Aortic smooth muscle cell (primary cell): ENCODE data around the gene SLC9A5. TPM values are rescaled to one million over a fixed set of nuclear protein-coding genes. Genes with fewer than 3 reads are reported as not detected.

ENCODE experiments used
- total RNA-seq: library from RNA; depleted of rRNA; stranded (reverse); fragments of >200 nt; gene quantifications from 2 replicates; pipeline ENCODE4 v1.2.3, GENCODE V29; 2014

SLC9A5 gene, protein sequence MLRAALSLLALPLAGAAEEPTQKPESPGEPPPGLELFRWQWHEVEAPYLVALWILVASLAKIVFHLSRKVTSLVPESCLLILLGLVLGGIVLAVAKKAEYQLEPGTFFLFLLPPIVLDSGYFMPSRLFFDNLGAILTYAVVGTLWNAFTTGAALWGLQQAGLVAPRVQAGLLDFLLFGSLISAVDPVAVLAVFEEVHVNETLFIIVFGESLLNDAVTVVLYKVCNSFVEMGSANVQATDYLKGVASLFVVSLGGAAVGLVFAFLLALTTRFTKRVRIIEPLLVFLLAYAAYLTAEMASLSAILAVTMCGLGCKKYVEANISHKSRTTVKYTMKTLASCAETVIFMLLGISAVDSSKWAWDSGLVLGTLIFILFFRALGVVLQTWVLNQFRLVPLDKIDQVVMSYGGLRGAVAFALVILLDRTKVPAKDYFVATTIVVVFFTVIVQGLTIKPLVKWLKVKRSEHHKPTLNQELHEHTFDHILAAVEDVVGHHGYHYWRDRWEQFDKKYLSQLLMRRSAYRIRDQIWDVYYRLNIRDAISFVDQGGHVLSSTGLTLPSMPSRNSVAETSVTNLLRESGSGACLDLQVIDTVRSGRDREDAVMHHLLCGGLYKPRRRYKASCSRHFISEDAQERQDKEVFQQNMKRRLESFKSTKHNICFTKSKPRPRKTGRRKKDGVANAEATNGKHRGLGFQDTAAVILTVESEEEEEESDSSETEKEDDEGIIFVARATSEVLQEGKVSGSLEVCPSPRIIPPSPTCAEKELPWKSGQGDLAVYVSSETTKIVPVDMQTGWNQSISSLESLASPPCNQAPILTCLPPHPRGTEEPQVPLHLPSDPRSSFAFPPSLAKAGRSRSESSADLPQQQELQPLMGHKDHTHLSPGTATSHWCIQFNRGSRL
- total RNA-seq = 0.31 and 0.66 TPM in 2 replicates

DNA sequence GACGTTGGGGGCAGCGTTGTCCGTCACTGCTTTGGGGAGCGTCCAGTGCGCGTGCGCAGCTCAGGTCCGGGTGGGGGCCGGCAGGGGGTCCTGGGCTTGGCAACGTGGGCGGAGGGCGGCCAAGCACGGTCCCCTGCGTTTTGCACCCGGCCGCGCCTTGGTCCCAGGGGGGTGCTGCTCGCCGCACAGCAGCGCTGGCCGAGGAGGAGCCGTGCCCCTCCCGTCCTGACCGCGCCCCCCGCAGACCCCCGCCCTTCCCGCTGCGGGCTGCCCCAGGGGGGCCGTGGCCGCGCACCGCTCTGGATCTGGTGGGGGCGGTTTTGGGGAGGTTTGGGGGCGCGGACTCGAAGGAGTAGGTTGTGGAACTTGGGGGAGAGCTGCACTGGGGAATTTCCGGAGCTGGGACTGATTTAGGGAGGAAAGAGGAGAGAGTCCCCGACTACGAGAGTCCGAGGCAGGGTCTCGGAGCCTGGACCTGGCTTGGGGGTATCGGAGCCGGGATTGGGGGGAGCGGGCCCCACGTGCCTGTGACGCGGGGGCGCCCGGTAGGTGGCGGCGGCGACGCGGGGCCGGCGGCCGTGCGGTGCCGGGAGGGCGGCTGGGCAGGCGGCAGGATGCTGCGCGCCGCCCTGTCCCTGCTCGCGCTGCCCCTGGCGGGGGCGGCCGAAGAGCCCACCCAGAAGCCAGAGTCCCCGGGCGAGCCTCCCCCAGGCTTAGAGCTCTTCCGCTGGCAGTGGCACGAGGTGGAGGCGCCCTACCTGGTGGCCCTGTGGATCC, at the start of gene SLC9A5:
Gene SLC9A5 (plus strand): TSS at position 579 of the 777 bp plus-strand sequence. CDS start 36 bp downstream, at position 615.

GRCh38 chr16:67199011-67199807, 49.6 kb upstream of the SLC9A5 start, which contains the start of gene ELMO3:
Gene ELMO3 (plus strand): TSS chr16:67199131. CDS start chr16:67199327, 196 bp downstream.

GRCh38 chr16:67226804-67227566, 21.8 kb upstream of the SLC9A5 start, which contains the start of gene TMEM208:
Gene TMEM208 (plus strand): TSS chr16:67227130. CDS start chr16:67227219, 89 bp downstream.

DNA sequence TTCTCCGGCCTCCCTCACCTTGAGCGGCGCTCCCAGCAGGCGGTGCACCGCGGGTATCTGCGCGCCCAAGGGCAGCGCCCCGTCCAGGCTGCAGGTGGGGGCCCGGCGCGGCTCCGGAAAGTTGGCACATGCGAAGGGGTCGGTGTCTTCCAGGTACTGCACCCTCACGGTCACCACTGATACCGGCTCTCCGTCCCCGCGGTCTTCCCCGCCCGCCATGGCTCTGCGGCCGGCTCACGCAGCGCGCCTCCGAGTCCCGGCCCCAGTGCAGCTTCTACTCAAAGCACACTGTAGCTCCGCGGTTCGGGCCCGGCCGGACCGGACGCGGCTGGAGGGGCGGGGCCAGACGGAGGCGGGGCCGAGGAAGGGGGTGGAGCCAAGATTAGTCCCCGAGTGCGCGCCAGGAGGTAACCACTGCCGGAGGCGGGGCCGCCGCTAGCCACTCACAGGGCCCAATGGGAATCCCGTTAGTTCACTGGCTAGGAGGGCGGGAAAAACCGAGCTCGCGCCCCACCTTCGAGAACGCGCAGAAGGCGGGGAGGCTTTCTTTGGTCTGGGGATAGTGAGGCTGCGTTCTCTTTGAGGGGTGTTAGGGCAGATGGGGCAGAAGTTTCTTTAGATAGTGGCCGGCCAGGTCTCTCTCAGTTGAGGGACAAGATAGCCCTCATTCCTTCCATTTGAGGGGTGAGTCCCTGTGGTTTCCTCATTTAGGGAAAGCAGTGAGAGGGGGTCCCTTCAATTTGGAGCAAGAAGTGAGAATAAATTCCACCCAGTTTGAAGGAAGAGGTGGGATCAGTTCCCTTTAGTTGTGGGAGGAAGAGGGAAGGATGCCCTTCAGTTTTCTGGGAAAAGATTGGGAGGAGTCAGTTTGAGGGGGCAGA, 1.3 kb upstream of the SLC9A5 start, which contains the start of gene FHOD1:
Gene FHOD1 (minus strand): TSS at position 290 of the 881 bp plus-strand sequence. CDS start 71 bp downstream, at position 219.

DNA sequence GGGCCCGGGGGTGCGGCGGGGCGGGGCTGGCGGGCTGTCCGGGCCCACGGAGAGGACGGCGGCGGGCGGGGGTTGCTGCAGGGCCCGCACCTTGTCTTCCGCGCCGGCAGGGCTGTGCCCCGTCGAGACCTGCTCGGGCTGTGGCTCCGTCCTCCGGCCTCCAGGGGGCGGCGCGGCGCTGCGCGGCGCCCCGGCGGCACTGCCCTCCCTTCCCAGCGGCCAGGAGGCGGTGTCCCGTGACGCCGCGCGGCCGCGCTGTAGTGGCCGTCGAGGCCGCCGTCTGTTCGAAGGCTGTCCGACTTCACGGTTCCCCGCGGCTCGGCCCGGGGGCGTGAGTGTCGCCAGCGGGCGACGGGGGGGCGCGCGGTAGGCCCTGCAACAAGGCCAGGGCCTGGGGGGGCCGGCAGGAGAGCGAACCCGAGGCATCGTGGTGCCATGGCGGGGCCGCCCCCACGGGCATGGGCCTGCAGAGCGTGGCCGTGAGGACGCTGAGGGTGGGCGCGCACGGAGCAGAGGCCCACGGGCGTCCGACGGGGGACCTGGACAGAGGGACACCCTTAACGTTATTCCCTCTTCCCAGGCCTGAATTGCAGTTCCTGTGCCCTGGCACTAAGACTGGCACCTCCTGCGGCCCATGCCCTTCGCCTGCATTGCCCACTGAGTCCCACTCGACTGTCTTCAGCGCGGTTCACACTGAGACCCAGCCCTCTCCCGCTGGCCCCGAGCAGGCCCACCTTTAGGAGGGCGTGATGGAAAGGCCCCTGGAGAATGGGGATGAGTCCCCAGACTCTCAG, 30.7 kb downstream of the SLC9A5 start, which contains the start of gene PLEKHG4:
Gene PLEKHG4 (plus strand): TSS at position 237 of the 794 bp plus-strand sequence. CDS start 513 bp downstream, at position 750.

Other genes starting within 250 kb of the SLC9A5 start
- gene CBFB, start 219.8 kb upstream of the SLC9A5 start, total RNA-seq = 142 and 160 TPM in 2 replicates
- gene PHAF1, start 139.0 kb upstream of the SLC9A5 start, total RNA-seq = 12.8 and 13.5 TPM in 2 replicates
- gene B3GNT9, start 98.0 kb upstream of the SLC9A5 start, total RNA-seq = 36.5 and 44.3 TPM in 2 replicates
- 15.9 and 18.1 TPM in 2 replicates for gene TRADD, start 89.1 kb upstream of the SLC9A5 start, total RNA-seq
- gene FBXL8, start 89.0 kb upstream of the SLC9A5 start, total RNA-seq = 7.1 and 7.2 TPM in 2 replicates
- gene HSF4, start 84.2 kb upstream of the SLC9A5 start, total RNA-seq = 3.3 and 4.9 TPM in 2 replicates
- 23.9 and 25.2 TPM in 2 replicates for gene NOL3, start 78.4 kb upstream of the SLC9A5 start, total RNA-seq
- 14.4 and 15.2 TPM in 2 replicates for gene MATCAP1, start 65.0 kb upstream of the SLC9A5 start, total RNA-seq
- gene EXOC3L1, start 58.8 kb upstream of the SLC9A5 start, total RNA-seq = 0.25 and 0.66 TPM in 2 replicates
- gene E2F4, start 56.8 kb upstream of the SLC9A5 start, total RNA-seq = 36.6 and 42.5 TPM in 2 replicates
- 0.44 and 0.66 TPM in 2 replicates for gene ELMO3, start 49.8 kb upstream of the SLC9A5 start, total RNA-seq
- gene TMEM208, start 21.8 kb upstream of the SLC9A5 start, total RNA-seq = 39.9 and 45.7 TPM in 2 replicates
- gene FHOD1, start 1.5 kb upstream of the SLC9A5 start, total RNA-seq = 9.5 and 15.2 TPM in 2 replicates
- 11.6 and 24.0 TPM in 2 replicates for gene PLEKHG4, start 30.6 kb downstream of the SLC9A5 start, total RNA-seq
- under 0.01 TPM in 1 of 2 replicates, not detected in the other for gene KCTD19, start 77.8 kb downstream of the SLC9A5 start, total RNA-seq
- not detected in 2 replicates for gene LRRC36, start 77.8 kb downstream of the SLC9A5 start, total RNA-seq
- 0.50 and 0.66 TPM in 2 replicates for gene TPPP3, start 144.5 kb downstream of the SLC9A5 start, total RNA-seq
- 5.2 and 6.3 TPM in 2 replicates for gene ZDHHC1, start 167.5 kb downstream of the SLC9A5 start, total RNA-seq
- gene HSD11B2, start 182.1 kb downstream of the SLC9A5 start, total RNA-seq = not detected in 2 replicates
- 103 and 115 TPM in 2 replicates for gene ATP6V0D1, start 232.2 kb downstream of the SLC9A5 start, total RNA-seq
- not detected in 2 replicates for gene AGRP, start 234.6 kb downstream of the SLC9A5 start, total RNA-seq